GM18520 (cell line): ENCODE data around the gene TSPAN14.
"Not testable (repeated sequence)": the region's sequence is repeated elsewhere in the genome, so short reads cannot be mapped to it uniquely, and the experiment has no call there.

Source experiments
- ATAC-seq: cut with Tn5 transposase; IDR thresholded peaks from one replicate; pipeline ENCODE4 v1.9.1; 2021; ENCODE audit not compliant: unreplicated experiment

TSPAN14 gene

GRCh38 chr10:80468002-80468401, 13.9 kb downstream of the TSPAN14 start:
- no peak for ATAC-seq

DNA sequence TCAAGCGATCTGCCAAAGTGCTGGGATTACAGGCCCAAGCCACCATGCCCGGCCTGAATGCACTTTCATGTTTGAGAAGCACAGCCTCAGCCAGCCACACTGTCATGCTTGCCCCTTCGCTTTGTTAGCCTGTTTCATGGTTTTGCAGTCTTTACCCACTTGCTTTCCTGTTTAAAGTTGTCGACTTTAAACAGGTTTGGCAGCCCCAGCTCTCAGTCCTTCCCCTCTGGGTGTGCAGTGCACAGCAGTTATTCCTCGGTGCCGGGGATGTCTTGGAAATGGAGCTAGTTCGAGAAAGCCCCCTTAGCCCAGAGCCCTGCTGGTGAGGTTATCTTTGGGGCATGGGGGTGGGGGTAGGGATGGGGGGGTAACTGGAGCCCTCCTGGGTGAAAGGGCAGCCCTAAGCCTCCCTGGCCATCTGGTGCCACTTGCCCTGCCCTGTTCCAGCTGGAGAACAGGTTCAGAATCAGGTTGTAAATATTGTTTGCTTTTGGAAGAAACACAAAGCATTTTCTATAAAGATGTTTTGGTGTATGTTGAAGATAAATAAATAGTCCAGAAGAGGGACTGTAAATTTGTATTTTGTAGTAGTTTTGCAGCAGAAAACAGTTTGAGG, 14.8 kb downstream of the TSPAN14 start:
- ATAC-seq: no peak

DNA sequence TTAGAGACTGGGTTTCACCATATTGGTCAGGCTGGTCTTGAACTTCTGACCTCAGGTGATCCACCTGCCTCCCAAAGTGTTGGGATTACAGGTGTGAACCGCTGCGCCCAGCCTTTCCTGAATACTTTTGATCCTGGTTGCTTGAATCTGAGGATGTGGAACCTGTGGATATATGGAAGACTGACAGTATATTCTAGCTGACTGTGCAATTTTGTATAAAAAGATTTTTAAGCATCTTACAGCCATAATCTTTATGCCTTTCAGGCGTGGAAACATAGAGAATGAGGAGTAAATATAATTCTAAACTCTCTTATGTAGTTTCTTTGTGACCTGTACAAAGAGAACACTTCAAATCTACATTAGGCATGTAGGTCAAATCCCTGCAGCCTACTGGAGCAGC, 16.2 kb downstream of the TSPAN14 start:
- no peak for ATAC-seq

DNA sequence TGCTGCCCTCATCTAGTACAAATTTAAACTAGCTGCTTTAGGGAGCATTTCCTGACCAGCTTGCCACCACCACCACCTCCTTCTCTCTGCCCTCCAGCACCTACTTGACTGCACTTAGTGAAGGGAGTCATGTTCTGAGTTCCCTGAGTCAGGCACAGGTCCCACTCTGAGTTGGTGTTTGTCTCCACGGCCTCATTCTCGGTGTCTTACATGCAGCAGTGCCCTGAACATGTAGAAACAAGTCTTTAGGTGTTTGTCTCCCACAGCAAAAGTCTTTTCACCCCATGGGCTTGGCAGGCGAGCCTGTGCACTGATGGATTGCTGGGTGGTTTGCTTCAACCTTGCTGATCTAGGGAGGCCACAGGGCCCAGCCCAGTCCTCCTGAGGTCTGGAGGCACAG, 16.9 kb downstream of the TSPAN14 start:
- ATAC-seq: no peak

GRCh38 chr10:80471715-80472233, 17.7 kb downstream of the TSPAN14 start:
- ATAC-seq: peak; percentile 35

DNA sequence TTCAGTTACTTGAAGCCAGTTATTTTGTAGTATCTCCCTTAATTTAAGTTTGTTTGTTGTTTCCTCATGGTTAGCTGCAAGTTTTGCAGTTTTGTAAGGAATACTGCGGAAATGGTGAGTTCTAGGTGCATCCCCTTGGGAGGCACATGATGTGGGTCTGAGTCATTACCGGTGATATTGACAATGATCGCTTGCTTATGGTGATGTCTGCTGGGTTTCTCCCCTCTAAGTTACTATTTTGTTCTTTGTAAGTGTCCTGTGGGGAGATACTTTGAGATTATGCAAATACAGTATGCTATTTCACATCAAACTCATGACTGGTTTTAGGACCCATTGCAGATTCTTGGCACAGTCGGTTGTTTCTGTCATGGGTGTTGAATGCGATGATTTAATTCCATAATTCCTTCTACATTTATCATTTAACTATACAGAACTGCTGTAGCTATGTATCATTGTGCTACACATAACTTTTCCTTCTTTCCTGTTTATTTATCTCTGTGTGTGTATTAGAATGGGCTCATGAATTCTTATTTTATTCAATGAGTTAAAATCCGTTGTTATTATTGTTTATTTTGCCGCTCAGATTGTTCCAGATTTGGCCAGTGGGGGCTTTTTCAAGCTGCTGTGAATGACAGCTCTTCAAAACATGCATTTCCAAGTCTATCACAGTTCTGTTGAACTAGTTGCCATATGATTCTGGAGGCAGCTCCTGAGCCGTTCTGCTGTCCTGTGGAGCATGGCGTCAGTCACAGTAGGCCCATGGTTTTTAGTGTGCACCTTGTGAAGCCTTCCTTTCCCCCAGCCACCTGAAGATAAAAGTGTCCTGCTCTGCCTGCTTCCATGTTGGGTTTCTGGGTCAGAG, 18.4 kb downstream of the TSPAN14 start:
- ATAC-seq: peak; percentile 97

GRCh38 chr10:80473096-80473657, 19.1 kb downstream of the TSPAN14 start:
- ATAC-seq: no peak

DNA sequence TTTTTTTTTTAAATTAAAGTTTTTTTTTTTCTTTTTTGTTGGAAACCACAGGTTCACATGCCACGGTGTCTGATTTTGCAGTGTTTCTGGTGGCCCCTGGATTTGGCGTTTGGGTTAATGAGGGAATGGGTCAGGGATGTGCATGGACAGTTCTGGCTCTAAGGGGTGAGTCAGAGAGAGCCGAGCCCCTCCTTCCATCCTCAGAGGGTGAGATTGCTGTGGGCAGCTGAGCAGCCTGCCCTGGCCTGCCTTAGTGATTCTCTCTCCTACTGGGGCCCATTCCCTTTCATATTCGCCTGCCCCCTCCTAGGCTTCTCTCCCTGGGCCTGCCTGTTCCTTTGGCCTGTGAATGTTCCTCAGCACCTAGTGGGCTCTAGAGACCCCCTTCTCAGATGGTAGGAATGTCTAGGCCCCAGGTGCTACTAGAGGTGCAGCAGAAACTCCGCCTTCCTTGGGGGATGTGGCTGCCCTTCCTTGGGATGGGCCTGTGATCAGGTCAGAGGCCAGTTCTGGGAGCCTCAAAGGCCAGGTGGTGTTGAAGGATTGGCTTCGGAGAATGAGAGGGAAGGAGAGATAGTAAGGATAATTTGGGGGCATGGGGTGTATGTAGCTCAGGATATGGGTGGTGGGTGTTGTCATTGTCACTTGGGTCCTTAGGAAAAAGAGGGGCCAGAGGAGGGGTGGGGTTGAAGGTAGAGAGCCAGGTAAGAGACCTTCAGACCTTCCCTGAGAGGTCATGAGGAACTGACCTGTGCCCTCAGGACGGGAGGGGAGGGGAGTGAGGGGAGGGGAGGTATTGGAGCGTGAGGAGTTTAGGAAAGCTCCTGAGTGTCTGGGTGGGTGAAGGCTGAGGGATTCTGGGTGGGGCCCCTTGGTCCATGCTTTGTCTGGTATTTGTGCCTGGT, 19.8 kb downstream of the TSPAN14 start:
- no peak for ATAC-seq

DNA sequence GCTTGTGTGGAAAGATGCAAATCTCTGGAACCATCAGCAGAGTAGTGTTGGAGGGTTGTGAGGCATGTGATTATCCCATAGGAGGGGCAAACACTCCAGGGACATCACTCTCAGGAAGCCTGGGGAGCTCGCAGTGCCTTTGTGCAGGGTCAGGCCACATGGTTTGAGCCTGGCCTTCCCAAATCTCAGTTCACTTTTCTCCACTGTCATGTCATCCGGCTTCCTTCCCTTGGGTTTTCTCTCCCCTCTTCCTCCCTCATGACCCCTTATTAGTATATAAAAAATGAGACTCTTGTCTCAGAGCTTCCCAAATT, 20.4 kb downstream of the TSPAN14 start:
- no peak for ATAC-seq

DNA sequence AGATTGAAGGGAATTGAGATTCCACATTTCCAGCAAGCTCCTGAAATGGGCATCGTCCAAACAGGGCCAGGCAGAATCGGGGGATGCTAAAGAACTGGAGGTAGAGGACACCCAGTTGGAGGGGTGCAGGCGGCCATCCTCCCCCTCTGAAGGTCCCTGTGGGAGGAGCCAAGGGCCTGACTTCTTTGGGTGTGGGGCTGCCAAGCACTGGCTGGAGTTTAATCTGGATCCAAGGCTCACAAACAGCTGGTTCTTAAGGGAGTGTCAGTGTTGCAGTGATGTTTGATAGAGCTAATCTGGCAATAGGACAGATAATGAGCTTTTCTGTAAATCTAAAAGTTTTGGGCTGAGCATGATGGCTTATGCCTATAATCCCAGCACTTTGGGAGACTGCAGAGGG, 20.8 kb downstream of the TSPAN14 start:
- ATAC-seq: no peak

DNA sequence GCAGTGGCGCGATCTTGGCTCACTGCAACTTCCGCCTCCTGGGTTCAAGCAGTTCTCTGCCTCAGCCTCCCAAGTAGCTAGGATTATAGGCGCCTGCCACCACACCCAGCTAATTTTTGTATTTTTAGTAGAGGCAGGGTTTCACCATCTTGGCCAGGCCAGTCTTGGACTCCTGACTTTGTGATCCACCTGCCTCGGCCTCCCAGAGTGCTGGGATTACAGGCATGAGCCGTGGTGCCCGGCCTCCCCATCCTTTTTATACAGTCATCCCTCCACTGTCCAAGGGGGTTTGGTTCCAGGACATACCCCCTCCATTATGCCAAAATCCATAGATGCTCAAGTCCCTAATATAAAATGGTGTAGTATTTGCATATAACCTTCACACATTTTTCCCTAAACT, 21.5 kb downstream of the TSPAN14 start:
- not testable (repeated sequence) for ATAC-seq

- ATAC-seq: no peak
Observed at GRCh38 chr10:80476685-80477084, 22.6 kb downstream of the TSPAN14 start.

GRCh38 chr10:80477813-80478212, 23.7 kb downstream of the TSPAN14 start:
- no peak for ATAC-seq

DNA sequence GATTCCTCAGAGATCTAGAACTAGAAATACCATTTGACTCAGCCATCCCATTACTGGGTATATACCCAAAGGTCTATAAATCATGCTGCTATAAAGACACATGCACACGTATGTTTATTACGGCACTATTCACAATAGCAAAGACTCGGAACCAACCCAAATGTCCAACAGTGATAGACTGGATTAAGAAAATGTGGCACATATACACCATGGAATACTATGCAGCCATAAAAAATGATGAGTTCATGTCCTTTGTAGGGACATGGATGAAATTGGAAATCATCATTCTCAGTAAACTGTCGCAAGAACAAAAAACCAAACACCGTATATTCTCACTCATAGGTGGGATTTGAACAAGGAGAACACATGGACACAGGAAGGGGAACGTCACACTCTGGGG, 26.3 kb downstream of the TSPAN14 start:
- not testable (repeated sequence) for ATAC-seq

DNA sequence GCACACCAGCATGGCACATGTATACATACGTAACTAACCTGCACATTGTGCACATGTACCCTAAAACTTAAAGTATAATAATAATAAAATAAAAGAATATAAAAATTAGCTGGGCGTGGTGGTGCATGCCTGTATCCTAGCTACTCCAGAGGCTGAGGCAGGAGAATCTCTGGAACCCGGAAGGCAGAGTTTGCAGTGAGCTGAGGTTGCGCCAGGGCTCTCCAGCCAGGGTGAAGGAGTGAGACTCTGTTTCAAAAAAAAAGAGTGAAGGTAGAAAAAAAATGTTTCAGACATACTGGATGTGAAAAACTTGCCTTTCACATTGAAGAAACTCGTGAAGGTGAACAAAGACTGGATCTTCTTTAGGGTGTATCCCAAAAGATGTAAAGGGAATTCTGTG, 26.7 kb downstream of the TSPAN14 start:
- ATAC-seq: no peak

GRCh38 chr10:80484243-80484642, 30.1 kb downstream of the TSPAN14 start:
- no peak for ATAC-seq

- ATAC-seq: no peak
Observed at GRCh38 chr10:80484676-80485075, 30.6 kb downstream of the TSPAN14 start.

DNA sequence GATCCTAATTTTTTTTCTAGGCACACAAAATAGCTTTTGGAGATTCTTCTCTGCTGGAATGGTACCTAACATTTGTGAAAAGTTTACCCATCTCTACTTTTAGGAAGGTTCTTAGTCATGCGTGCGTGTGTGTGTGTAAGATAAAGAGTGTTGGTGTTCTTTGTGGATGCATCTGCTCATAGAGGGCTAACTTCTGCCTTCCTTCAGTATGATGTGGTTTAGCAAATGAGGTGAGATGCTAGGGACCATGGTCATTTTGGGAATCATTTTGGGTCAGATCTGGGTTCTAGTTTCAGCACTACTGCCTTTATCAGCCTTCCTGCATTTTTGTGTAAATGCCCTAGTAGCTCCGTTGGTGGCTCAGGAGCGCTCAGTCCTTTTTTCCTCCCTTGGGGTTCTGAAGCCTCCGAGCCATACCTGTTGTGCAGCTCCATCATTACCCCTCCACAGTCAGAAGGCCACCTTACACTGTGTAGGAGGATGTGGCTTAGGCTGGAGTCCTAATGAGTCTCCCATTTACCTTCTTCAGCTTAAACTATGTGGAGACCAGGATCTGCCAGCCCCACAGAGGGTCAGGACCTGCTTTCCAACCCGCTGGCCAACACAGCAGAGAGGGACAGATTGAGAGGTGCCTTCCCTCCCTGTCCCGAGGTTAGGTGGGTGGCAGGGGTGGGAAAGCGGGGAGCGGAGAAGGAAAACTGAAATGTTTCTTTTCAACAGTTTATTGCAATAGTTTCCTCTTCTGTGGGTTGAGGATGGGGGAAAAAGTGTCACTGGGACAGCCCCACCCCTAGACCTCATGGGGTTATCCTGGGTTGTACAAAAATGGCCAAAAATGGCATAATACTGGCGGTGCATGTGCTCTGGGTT, 31.2 kb downstream of the TSPAN14 start:
- ATAC-seq: no peak

DNA sequence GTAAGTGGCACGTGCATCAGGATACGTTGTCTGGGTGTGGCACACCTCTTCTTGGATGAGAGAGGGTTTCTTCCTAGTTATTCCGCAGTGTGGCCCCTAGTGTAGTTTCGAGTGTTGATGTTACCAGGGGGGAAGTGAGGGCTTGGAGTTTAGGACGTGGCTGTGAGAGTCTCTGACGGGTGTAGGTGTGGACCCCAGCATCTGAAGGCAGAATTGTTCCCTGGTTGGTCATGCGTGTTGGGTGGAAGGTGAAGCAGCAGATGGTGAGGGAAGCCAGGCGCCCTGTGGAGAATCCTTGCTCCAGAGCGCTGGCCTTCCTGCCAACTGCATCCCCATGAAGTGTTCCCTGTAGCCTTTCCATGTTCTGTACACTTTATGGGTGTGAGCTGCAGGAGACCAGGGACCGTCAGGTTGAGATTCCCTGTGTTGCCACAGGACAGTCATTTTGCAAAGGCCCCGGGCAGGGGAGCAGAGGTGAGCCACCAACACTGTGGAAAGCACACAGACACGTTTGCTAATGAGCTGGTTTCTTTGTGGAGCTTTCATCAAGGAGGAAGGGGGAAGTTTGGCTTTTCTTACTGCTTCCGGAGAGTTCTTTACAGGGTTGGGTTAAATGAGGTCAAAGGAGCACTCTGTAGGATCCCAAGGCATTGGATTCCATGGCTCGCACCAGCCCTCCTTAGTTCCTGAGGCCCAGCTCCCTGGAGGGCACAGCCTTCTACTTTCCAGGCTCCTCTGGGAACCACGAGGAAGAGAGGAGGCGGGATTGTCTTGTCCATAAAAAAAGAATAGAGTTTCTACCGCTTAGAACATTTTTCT, 32.0 kb downstream of the TSPAN14 start:
- no peak for ATAC-seq
